Suprapubic skin (tissue), 4 donors: ENCODE measurements around the gene VPS26A. TPM values are rescaled to one million over a fixed set of nuclear protein-coding genes. Genes with fewer than 3 reads are reported as not detected.

Experiments
- DNase-seq, 2 donors: peaks; one replicate each; pipeline ENCODE4 v3.0.0-alpha.2; 2019; ENCODE audit warnings: low spot score in 2 of 2
- H3K27ac ChIP-seq: fragments of 200-600 bp; sonication (generic); one replicate; pipeline ENCODE4 v1.5.1; 2019
- H3K27me3 ChIP-seq: fragments of 200-600 bp; sonication (generic); one replicate; pipeline ENCODE4 v1.5.1; 2019
- H3K36me3 ChIP-seq: fragments of 200-600 bp; sonication (generic); one replicate; pipeline ENCODE4 v1.5.1; 2019
- H3K4me1 ChIP-seq: fragments of 200-600 bp; sonication (generic); one replicate; pipeline ENCODE4 v1.5.1; 2019
- H3K4me3 ChIP-seq: fragments of 200-600 bp; sonication (generic); one replicate; pipeline ENCODE4 v1.5.1; 2019; ENCODE audit warnings: mild to moderate bottlenecking
- H3K9me3 ChIP-seq: fragments of 200-600 bp; sonication (generic); one replicate; pipeline ENCODE4 v1.5.1; 2019
- CTCF ChIP-seq, 2 donors: fragments of 200-600 bp in 1 of 2; fragments of 450-650 bp in 1 of 2; sonication (generic) in 1 of 2; IDR thresholded peaks; one replicate each; pipeline ENCODE4 v1.5.1; 2016 to 2019; ENCODE audit warnings: antibody characterized with exemption in 2 of 2, mild to moderate bottlenecking in 1 of 2, moderate library complexity in 1 of 2
- EP300 ChIP-seq: sonication (generic); formaldehyde crosslinking; IDR thresholded peaks from one replicate; pipeline ENCODE4 v1.6.1; 2017; ENCODE audit warnings: antibody characterized with exemption
- POLR2A ChIP-seq, 2 donors: fragments of 450-650 bp; IDR thresholded peaks; one replicate each; pipeline ENCODE4 v1.6.1; 2017; ENCODE audit warnings: antibody characterized with exemption in 2 of 2, mild to moderate bottlenecking in 2 of 2, moderate library complexity in 2 of 2
- POLR2AphosphoS5 ChIP-seq, 3 donors: sonication (generic); formaldehyde crosslinking; IDR thresholded peaks; one replicate each; pipeline ENCODE4 v1.6.1; 2017; ENCODE audit warnings: antibody characterized with exemption in 3 of 3
- WGBS: methylation state at CpG from one replicate; pipeline ENCODE4 v1.1.5; 2018; 5-methylcytosine and 5-hydroxymethylcytosine counted together
- total RNA-seq, 4 donors: library from RNA; depleted of rRNA; stranded (reverse); fragments of >200 nt; gene quantifications; one replicate each; pipeline ENCODE4 v1.1.0, GENCODE V29; 2016

Gene VPS26A
- total RNA-seq, 4 donors from 2014 or later: 29.9 to 33.4 (median 32.1) TPM

- H3K9me3 ChIP-seq: no peaks in the 10 kb centered on the region
- TF ChIP-seq POLR2AphosphoS5 (IDR thresholded peaks at IDR 0.05): no peak
- no peak for TF ChIP-seq CTCF (IDR thresholded peaks at IDR 0.05)
- no peak for TF ChIP-seq EP300
- no peak for TF ChIP-seq POLR2A (IDR thresholded peaks at IDR 0.05)
- DNase-seq: no peak
- peaks cover 4% of the 10 kb centered on the region for H3K27me3 ChIP-seq
- no peak overlapping the region for H3K27ac ChIP-seq
- 85% methylated on average over 9 of the region's 9 CpGs for WGBS
- H3K36me3 ChIP-seq: no peaks in the 10 kb centered on the region
- H3K4me1 ChIP-seq: peaks cover 24% of the 10 kb centered on the region
- H3K4me3 ChIP-seq: no peak overlapping the region
Measured at GRCh38 chr10:69220507-69220906, 96.5 kb downstream of the VPS26A start.

Other genes with a start within 250 kb of the VPS26A start
- 10 to 100 TPM; 21.9 to 34.2 (median 27.8) TPM for gene DDX50, start 222.9 kb upstream of the VPS26A start, total RNA-seq
- 10 to 100 TPM; 35.4 to 84.4 (median 58.5) TPM for gene DDX21, start 168.0 kb upstream of the VPS26A start, total RNA-seq
- 10 to 100 TPM; 15.0 to 21.5 (median 20.8) TPM for gene KIFBP, start 135.4 kb upstream of the VPS26A start, total RNA-seq
- 10 to 100 TPM; 17.2 to 24.9 (median 21.2) TPM for gene SRGN, start 36.1 kb upstream of the VPS26A start, total RNA-seq
- gene SUPV3L1, start 56.1 kb downstream of the VPS26A start, total RNA-seq: 10 to 100 TPM; 27.9 to 53.1 (median 30.5) TPM
- under 1 TPM in 2 of 4 donors, not detected in 2; 0.13 to 0.15 TPM for gene HKDC1, start 96.2 kb downstream of the VPS26A start, total RNA-seq
- 100 to 1,000 TPM; 119 to 142 (median 141) TPM for gene HK1, start 154.3 kb downstream of the VPS26A start, total RNA-seq